GM12873 (cell line): ENCODE data around the gene DAZAP2.
A peak's percentile ranks its signal among the peaks of the same experiment; 100 is the strongest.

ENCODE experiments used
- TF ChIP-seq, protein P1 (sequence below): IDR thresholded peaks from 2 replicates; pipeline ENCODE4 v1.5.1; 2012; ENCODE audit warnings: low read depth, mild to moderate bottlenecking, moderate library complexity, low read length, control low read depth; ENCODE audit not compliant: insufficient read depth; ENCODE audit errors: missing control alignments

The DAZAP2 gene

DNA sequence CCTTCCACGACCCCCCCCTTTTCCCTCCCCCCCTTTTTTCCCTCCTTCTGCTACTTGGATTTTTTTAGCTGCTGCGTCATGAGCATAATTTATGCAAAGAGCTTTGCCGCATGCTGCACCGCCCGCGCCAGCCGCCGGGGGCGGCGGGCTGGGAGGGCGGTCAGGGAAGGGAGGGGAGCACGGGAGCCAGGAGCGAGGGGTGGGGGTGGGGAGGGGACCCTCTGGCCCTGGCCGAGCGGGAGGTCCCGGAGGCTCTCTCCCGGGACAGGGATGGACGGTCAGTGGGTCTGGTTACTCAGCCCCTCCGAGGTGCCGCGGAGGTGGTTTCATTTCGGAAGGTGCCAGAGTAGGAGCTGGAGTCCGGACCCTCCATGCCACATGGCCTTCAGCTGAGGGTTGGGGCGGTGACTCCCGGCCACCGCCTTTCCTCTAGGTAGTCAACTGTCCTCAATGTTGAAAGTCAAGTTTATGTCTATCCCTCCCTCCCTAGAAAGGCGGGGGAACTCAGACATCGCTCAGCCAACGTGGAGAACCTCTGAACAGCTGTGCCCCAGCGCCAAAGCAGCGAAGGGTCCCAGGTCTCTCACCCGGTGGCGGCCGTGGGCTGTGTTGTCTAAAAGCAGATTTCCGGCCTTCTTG lies 20.5 kb upstream of the DAZAP2 start, which contains the start of gene POU6F1:
Gene POU6F1 (minus strand): TSS at position 95 of the 639 bp plus-strand sequence. CDS start 11,226 bp downstream, outside the sequence.
- TF ChIP-seq, protein P1, sequence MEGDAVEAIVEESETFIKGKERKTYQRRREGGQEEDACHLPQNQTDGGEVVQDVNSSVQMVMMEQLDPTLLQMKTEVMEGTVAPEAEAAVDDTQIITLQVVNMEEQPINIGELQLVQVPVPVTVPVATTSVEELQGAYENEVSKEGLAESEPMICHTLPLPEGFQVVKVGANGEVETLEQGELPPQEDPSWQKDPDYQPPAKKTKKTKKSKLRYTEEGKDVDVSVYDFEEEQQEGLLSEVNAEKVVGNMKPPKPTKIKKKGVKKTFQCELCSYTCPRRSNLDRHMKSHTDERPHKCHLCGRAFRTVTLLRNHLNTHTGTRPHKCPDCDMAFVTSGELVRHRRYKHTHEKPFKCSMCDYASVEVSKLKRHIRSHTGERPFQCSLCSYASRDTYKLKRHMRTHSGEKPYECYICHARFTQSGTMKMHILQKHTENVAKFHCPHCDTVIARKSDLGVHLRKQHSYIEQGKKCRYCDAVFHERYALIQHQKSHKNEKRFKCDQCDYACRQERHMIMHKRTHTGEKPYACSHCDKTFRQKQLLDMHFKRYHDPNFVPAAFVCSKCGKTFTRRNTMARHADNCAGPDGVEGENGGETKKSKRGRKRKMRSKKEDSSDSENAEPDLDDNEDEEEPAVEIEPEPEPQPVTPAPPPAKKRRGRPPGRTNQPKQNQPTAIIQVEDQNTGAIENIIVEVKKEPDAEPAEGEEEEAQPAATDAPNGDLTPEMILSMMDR: peak; percentile 58

DNA sequence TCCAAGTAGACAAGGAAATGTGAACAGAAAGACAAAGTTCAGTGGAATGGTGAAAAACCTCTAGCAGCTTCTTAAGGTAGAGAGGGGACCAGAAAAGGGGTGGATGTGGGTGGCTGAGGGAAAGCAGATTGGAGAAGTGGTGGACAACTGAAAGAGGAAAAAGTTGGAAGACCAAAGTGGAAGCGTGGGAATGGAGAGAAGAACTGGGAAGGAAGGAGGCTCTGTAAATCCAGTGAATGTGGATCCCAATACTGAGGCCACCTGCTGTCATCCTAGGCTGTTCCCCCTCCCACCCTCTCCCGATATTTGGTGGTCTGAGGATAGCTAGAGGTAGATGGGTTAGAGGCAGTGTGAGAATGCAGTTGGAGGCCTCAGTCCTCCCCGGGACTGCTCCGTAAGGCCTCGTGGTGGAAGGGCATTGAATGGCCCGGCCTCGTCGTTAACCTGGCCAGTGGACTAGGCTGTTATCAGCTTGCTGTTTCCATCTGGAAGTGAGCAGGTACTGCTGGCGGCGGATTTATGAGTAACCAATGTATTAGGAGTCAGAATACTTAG lies 19.9 kb upstream of the DAZAP2 start:
- TF ChIP-seq, protein P1: no peak

DNA sequence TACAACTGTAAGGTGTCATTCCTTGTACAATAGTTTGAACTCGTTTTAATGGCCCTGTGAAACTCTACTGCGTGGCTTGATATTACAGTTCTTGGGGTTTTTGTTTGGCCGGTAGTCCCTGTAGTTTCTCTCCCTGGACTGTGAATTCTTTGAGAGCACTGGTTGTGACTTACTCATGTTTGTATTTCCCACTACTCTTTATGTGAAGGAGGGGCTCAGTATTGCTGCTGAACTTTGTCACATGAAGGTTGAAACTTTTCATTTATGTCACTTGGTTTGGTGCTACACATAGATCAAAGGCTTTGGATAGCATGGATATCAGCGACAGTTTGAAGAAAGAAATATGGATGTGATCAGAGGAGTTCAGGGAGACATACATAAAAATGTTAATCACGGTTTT lies 19.3 kb upstream of the DAZAP2 start:
- TF ChIP-seq, protein P1: no peak

DNA sequence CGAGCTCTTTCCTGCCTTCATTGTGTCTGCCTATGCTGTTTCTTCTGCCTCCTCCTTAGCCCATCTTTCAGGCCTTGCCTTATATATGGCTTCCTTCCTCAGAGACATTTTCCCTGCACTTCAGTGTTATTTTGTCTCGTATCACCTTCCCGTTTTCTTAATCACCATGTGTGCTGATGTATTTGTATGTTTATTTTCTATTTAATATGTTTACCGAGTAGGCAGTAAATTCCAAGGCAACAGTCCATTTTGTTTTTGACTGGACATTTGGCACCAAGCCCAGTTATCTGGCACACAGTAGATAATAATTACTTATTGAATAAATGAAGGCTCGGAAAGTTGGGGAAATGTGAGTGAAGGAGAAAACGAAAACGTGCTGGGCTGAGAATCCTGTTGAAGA lies 16.2 kb upstream of the DAZAP2 start:
- TF ChIP-seq, protein P1: no peak

DNA sequence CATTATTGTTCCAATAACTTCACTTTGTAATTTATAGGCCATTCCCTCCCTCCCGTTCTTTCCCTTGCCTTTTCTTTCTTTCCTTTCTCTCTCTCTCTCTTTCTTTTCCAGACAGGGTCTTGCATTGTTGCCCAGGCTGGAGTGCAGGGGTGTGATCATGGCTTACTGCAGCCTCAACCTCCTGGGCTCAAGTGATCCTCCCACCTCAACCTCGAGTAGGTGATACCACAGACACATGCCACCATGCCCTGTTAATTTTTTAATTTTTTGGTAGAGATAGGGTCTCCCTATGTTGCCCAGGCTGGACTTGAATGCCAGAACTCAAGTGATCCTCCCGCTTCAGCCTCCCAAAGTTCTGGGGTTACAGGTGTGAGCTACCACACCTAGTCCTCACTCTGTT lies 14.0 kb upstream of the DAZAP2 start:
- TF ChIP-seq, protein P1: no peak

DNA sequence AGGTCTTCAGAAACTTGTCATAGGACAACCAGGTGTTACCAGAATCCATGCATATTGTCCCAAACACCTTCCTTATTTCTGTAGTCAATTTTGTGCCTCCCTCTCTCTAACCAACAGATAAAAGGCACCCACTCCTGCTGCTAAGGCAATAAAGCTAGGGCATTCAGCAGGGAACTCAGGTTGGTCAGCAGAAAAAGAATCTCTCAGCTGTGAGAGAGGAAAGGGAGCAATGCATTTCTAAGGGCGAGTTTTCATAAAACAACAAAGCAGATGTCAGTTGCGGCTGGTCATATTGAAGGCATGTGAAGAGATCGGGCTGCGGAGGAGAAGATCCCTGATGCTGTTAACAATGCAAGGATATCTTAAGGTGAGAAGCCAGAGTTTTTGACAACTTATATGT lies 13.4 kb upstream of the DAZAP2 start:
- TF ChIP-seq, protein P1: no peak

DNA sequence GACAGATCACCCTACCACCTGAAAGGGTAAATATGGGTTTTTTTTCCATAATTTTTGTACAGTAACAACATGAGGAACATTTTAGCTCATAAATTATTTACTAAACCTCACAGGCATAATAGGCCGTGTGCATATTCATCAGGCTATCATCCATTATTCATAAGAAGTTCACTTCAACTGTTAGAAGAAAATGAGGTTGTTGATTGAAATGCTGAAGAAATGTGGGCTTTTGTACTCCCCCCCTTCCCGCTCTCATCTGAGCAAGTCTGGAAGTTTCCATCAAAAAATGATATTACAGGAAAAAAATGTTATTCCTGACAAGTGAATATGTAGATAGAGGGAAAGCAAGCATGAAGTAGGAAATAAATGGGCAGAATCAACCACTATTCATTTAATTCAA lies 12.9 kb upstream of the DAZAP2 start:
- TF ChIP-seq, protein P1: no peak
